ENCODE measurements around the gene FRS2.

DNA sequence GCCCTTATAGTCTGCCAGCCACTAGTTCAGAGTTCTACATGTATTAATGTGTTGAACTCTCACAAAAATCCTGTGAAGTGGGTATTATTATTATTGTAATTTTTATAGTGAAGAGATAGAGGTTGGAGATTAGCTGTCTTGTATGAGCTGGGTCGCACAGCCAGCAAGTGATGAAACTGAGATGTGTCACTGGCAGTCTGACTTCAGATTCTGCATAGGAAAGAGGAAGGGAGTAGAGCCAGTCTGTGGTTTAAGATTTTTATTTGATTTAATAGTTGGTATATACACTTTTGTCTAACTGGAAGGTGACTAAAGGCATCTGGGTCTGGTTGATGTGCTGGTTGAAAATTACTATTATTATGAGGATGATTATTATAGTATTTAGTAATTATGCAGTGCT, 5.8 kb upstream of the FRS2 start:
- no peak for TF ChIP-seq POLR2AphosphoS5 (IDR thresholded peaks at IDR 0.05; ENCODE audit: low read depth, low read length)
- no peak for TF ChIP-seq POLR2A (IDR thresholded peaks at IDR 0.05; ENCODE audit: low read depth, low read length)
- TF ChIP-seq TAF1 (IDR thresholded peaks at IDR 0.05; ENCODE audit: low read depth, low read length), result no peak
- TF ChIP-seq POU2F2 (IDR thresholded peaks at IDR 0.05; ENCODE audit: low read depth, low read length), result no peak
- no peak for TF ChIP-seq PAX5 (IDR thresholded peaks at IDR 0.05; ENCODE audit: insufficient read depth, low read length, severe bottlenecking)
- TF ChIP-seq SPI1 (IDR thresholded peaks at IDR 0.05; ENCODE audit: low read depth, low read length), result 0 out of 2 replicates have a peak, but pooled peaks have one; percentile 25

All from GM12891 (cell line).